CD4-positive, alpha-beta T cell treated with Interleukin-6 for 4 hours (primary cell): ENCODE data around the gene LITAFD.
"Not testable (repeated sequence)": the region's sequence is repeated elsewhere in the genome, so short reads cannot be mapped to it uniquely, and the experiment has no call there.

ENCODE experiments used
- DNase-seq: peaks from one replicate; pipeline ENCODE4 v3.0.0-alpha.2; 2020; ENCODE audit warnings: mixed read lengths

LITAFD gene

DNA sequence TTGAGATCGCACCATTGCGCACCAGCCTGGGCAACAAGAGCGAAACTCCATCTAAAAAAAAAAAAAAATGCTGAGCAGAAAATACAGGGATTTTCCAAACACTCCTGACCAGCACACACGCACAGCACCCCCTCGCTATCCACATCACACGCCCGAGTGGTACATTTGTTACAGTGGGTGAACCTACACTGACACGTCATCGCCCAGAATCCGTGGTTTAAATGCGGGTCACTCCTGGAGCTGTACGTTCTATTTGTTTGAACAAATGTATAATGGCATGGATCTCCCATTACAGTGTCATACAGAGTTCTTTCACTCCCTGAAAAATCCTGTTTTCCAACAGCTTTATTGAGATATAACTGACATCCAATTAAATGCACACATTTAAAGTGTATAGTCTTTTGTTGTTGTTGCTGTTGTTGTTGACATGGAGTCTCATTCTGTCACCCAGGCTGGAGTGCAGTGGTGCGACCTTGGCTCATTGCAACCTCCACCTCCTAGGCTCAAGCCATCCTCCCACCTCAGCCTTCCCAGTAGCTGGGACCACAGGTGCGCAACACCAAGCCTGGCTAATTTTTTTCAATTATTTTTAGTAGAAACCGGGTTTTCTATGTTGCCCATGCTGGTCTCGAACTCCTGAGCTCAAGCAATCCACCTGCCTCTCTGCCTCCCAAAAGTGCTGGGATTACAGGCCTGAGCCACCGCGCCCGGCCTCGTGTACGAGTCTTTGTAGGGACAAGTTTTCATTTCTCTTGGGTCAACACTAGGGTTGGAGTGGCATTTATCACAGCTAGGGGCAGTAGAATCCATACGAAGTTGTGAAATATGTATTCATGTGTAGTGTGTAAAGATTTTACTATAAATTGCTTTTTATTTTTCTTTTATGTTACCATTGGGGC lies 8.9 kb upstream of the LITAFD start:
- no peak for DNase-seq

DNA sequence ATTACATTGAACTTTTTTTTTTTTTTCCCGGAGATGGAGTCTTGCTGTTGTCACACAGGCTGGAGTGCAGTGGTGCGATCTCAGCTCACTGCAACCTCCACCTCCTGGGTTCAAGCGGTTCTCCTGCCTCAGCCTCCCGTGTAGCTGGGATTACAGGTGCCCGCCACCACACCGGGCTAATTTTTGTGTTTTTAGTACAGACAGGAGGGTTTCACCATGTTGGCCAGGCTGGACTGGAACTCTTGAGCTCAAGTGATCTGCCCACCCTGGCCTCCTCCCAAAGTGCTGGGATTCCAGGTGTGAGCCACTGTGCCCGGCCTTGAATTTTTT lies 8.3 kb upstream of the LITAFD start:
- not testable (repeated sequence) for DNase-seq

DNA sequence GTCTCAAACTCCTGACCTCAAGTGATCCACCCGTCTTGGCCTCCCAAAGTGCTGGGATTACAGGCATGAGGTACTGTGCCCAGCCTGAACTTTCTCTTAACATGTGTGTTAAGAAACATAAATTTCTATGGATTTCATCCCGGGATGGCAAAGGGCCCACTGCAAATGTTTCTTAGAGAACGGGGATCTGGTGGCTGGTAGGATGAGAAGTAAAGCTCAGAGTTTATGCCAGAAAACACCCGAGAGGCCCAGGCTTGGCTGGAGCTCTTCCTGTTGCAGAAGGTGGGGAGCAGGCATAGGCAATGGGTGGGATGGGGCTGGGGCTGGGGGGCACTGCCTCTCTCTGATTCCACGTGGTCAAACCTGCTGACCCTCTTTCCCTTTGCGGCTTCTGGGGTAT lies 7.8 kb upstream of the LITAFD start:
- no peak for DNase-seq

DNA sequence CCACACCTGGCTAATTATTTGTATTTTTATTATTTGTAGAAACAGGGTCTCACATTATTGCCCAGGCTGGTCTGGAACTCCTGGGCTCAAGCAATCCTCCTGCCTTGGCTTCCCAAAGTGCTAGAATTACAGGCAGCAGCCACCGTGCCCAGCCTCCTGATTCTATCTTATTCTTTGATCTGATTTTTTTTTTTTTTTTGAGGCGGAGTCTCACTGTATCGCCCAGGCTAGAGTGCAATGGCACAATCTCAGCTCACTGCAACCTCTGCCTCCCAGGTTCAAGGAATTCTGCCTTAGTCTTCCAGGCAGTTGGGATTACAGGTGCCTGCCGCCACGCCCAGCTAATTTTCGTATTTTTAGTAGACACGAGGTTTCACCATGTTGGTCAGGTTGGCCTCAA lies 6.8 kb upstream of the LITAFD start:
- not testable (repeated sequence) for DNase-seq

DNA sequence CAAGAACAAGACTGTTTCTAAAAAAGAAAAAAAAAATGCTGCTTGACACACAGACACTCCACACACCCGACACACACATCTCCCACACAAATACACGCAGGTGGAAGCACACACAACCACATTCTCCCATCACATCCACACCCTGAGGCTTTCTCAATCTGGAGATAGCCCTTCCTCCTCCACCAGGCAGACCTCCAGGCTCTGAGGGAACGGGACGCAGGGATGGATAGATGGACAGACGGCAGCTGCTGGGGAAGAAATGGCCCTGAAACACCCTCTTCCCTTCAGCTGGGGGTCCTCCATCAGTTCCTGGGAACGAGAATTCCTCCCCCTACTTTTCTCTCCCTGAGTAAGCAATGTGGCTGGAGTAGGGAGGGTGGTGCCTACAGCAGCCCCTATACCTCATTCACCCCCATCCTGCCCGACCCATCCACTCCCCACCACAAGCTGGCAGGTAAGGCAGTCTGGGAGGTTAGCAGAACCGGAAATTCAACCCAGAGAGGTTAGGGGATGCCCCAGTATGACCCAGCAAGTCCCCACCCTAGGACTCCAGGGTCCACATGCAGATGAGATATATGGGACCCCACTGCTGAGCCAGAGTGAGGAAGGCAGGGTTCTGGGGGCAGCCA lies 4.1 kb upstream of the LITAFD start:
- no peak for DNase-seq

DNA sequence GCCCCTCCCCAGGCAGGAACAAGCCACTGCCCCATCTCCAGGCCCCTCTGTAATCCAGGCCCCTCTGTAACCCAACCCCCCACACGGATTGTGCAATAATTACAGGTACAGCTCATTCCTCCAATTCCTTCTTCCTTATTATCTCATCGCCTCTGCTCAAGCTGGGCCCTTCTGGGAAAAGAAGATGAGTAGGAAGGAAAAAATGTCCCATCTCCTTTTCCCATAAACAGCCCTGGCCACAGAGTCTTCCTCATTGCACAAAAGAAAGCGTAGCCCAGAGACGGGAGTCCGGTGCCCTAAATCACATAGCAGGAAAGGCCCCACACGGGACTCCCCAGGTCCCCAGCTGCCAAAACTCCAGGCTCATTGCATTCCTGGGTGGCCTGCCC lies 3.6 kb upstream of the LITAFD start:
- DNase-seq = no peak

DNA sequence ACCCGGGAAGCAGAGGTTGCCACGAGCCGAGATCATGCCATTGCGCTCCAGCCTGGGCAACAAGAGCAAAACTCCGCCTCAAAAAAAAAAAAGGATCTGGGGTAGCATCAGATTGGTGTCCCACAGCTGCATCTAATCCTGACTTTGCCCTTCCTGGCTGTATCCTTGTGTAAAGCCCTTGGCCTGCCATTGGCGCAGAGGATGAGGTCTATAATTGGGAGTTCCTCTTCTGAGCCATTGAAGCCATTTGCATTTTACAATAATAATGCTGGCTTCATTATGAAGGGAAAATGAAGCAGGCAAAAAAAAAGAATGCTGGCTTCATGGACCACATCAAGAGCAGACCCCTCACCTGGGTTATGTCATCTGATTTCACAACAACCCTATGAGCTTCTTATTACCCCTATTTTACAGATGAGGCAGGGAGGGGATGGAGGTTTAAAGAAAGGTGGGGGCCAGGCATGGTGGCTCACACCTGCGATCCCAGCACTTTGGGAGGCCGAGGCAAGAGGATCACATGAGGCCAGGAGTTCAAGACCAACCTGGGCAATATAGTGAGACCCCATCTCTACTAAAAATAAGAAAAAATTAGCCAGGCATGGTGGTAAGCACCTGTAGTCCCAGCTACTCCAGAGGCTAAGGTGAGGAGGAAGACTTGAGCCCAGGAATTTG lies 1.2 kb upstream of the LITAFD start:
- no peak for DNase-seq

DNA sequence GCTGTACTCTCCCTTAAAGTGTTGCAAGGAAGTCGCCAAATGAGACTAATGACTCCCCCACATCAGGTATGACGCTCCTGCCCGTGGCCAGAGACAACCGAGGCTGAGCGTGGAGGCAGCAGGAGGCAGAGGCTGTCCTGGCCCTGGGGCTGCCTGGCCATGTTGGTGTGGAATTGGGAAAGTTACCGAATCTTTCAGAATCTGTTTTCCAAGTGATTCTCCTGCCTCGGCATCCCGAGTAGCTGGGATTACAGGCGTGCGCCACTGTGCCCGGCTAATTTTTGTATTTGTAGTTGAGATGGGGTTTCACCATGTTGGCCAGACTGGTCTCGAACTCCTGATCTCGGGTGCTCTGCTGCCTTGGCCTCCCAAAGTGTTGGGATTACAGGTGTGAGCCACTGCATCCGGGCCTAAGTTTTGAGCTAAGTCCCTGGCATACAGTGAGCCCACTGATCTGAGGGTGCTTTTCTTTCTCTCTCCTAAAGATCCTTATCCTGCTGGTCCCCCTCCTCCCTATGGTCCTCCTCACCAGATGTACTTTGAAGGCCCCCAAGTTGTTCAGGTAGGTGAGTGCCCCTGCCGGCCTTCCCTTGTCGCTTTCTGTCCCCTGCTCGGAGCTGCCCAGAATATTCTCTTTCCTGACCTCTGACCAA lies 700 bp downstream of the LITAFD start:
- DNase-seq = no peak

DNA sequence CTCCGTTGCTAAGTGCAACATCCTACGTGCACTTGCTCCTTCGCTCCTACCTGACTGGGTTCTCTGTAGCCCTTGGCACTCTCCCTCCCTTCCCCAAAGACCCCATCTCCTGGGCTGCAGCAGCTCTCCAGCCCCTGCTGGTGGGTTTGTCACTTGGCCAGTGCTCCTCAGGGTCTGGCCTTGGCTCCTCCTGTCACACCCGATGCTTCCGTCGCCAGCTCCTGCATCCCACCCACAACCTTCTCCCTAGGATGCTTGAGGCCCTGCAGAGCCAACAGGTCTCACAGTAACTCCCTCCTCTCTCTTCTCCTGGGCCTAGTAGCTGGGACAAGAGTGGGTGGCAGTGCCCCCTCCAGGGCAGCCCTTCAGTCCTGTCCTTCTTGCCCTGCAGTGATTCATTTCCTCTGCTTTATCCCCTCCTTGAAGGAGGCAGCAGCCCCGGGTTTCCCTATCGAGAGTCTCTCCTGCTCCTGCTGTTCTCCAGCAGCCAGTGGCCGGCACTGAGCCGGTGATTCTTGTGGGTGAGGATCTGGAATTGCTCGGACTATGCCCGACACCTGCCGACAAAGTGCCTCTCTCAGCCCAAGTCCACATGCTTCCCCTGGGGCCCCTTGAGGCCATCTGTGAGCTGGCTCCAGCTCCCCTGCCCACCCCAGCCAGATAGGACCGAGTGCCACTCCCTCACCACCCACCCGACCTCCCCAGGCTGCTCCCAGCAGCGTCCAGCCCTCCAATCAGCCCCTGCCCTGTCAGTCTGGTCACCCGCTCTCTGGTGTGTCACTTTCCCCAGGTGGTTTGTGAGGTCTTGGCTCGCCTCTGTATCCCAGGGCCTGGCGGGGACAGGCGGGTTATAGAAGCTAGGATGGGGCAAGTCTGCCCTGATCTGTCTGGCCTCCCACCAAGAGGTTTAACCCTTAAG lies 3.8 kb downstream of the LITAFD start:
- no peak for DNase-seq

DNA sequence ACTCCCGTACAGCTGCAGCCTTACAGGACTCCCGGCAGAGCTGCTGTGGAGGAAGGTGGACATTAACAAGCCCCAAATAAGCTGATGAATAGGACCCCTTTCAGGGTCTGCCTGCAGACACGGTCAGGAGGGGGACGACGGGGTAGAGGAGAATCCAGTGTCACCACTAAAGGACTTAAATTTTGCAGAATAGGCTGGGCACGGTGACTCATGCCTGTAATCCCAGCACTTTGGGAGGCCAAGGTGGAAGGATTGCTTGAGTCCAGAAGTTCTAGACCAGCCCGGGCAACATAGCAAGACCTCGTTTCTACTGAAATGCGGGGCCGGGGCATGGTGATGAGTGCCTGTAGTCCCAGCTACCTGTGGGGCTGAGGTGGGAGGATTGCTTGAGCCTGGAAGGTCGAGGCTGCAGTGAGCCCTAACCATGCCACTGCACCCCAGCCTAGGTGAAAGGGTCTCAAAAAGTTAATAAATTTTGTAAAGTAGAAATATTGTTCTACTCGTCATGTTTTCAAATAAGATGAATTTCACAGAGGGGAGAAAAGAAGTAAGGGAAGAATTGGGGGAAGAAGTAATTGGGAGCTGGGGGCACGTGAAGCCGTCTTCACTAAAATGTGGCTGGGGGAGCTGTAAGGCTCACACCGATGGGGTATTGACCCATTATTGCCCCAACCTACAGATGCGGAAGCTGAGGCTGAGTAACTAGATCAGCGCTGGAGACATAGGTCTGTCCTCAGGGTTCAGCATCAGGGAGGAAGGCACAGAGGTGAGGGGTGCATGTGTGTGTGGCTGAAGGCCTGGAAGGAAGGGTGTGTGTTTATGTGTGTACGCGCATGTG lies 4.7 kb downstream of the LITAFD start:
- DNase-seq = no peak

DNA sequence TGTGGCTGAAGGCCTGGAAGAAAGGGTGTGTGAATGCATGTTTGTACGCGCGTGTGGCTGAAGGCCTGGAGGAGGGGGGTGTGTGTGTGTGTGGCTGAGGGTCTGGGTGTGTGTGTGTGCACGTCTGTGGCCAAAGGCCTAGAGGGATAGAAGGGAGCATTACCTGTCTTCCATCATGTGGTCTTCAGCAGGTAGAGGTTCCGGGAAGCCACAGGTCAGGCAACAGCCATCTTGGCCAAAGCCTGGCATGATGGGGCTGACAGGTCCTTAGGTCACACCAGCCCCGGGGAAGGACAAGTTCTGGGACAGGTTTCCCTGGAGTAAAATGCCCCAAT lies 5.2 kb downstream of the LITAFD start:
- DNase-seq = no peak

DNA sequence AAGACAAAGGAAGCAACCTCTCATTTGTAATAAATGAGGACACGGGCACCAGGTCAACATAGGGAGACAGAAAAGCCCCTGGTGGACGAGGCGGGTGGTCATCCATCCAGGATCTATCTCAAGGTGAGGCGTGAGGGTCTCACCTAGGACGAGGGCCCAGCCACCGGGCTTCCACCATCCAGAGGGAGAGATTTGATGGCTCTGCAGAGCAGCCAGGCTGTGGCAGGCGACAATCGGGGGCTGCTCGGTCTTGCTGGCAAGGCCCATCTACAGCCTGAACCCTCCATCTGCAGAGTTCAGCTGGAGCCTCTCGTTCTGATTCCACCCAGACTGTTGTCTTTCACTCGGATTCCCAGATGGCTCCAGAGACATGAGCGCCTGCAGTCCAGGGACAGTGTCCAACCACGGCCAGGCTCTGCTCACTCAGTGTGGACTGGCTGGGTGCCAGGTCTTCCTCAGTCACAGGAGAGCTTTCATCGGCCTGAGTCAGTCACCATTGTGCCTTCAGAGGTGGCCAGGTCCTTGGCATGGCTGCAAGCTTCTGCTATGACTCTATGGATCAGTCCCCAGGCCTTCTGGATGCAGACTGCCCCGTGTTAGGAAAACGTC lies 5.9 kb downstream of the LITAFD start:
- no peak for DNase-seq

DNA sequence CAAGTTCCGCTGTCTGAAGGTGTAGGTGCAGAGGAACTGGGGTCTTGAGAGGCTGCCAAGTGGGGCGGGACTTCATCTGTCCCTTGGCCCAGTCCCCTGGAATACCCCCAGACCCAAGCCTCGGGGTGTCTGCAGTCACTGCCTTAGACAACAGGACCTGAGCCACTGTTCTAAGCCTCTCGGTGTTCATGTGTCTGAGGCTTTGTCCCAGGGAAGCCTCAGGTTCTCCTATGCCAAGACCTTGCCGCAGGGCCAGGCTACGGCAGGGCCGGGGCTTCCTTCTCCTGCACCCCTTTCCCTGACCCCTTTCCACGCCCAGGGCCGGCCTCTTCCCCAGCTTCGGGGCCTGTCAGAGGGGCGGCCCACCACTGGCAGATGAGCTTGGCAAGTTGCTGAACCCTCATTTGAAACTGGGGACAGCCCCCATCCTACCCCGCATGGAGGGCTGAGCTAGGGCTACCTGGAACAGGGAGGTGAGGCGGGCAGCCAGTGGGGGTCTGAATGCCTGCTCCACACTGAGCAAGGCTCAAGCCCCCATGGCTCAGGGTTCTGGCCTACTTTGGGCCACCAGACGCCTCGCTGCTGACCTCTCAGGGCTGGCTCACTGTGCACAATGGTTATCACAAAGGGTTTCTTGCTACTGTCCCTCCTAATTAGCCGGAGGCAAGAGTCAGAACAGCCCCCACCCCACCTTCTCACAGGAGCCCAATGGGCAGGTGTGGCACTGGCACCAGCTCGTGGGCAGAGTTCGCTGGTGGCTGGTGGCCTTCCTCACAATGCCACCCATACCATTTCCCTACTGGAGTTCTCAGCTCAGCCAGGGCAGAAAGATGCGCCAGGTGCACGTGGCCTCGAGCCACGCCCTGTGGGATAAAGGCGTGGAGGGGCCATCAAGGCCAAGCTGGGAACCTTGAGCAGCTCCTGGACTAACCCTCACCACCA lies 7.1 kb downstream of the LITAFD start:
- no peak for DNase-seq

DNA sequence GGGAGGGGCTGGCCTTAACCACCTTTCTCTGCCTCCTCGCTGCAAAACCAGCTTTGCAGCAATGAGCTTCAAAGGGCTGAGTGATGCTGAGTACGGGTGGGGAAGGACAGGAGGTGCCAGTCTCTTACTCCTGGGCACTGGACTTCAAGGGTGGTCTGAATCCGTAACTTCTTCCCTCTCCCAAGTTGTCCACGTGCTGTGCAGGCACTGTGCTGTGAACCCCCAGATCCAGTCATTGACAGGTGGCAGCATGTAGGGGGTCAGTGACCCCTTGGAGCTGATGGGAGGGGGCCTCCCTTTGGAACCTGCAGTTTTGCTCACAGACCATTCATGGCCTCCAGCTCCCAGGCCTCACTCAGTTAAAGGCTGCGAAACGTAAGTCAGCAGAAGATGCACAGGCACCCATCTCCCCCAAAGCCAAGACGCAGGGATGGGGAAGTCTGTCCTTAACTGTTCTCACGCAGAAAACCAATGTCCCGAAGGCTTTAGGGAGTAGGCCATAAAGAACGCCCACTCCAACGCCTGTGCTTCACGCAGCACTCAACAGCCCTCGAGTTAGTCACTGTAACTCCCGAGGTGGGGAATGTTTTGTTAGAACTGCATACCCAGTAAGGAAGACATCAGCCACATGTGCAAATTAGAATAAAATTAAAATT lies 7.9 kb downstream of the LITAFD start:
- no peak for DNase-seq

DNA sequence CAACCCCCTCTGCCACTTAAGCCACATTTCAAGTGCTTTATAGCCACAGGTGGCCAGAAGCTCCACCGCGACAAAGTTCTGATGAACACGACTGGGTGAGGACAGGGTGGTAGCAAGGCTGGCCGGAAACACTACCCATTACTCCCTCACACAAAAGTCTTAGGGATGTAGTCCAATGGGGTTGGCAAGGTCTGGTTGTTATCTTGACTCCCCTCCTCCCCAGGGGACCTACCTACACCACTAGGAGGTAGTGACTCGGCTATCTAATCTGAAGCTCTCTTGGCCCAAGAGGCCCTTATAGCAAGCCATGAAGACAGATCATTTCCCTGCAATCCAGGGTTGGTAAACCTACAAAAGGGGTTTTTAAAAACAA lies 8.4 kb downstream of the LITAFD start:
- no peak for DNase-seq

DNA sequence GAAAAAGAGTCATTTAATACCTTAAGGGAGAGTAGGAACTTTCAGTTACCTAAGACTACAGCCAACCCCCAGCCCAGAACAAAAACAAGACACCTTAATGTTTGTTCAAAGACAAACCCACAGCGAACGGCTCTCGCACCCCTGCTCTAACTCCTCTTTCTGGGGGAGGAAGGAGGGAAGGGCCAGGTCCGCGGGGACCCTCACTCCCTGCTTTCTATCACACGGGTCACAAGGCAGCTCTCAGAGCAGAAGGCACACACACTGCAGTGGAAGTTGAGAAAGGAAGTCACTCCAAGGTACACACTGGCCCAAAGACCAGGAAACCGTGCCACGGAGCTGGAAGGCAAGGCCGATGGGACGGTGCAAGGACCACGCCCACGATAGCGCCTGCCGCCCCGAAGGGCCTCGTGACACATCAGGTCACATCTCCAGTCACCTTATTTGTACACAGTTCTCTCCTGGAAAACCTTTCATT lies 10.0 kb downstream of the LITAFD start:
- no peak for DNase-seq

DNA sequence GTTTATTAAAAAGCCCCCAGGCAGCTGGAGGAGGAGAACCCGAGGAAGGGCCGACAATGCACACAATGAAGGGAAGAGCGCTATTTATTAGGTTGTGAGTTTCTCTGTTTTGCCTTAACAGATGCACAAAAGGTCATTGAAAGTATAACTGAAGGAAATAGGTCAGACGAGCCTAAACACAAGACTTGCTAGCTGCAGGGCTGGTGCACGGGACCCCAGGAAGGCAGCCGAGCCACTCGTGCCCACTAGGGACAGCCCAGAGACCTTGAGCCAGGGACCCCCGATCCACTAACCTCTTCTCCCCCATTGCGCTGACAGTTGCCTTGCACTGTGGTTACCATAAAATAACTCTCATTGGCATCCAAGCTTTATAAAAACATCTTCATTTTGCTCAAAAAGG lies 11.3 kb downstream of the LITAFD start:
- no peak for DNase-seq

DNA sequence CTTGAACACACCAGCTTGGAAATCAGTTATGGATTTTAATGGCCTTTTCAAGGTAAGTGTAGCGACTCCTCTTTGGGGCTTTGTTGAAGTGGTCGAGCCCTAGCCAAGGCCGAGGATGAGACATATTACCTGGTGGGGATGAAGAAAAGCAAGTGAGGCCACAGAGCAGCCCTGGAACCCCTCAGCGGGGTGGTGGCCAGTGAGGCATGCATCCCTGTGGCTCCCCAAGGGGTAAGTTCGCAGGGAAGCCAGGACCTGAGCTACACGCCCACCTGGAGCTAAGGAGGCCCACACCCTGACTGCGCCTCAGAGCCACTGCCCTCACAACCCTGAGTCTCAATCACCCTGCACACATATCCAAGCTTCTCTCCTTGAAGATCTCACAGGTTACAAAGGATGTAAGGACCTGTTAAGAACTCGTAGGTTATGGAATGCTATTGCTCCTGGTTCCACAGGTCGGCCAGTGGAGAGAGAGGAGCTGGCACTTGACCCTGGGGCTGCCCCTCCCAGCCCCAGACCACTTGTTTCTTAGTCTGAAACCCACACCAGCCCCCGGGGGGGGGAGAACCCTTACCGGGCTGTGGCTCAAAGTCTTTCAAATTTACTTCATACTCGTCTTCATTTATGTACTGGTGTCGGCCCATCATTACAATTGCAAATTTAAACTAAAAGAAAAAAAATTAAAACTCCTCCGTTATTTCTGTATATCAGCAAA lies 12.0 kb downstream of the LITAFD start:
- no peak for DNase-seq
